HS-5 (cell line): ENCODE results near the gene CISD3.
"Not testable (repeated sequence)": the region's sequence is repeated elsewhere in the genome, so short reads cannot be mapped to it uniquely, and the experiment has no call there.

Experiments
- DNase-seq: peaks from one replicate; pipeline ENCODE4 v3.0.0-alpha.2; 2012; ENCODE audit warnings: low read depth

The CISD3 gene

DNA sequence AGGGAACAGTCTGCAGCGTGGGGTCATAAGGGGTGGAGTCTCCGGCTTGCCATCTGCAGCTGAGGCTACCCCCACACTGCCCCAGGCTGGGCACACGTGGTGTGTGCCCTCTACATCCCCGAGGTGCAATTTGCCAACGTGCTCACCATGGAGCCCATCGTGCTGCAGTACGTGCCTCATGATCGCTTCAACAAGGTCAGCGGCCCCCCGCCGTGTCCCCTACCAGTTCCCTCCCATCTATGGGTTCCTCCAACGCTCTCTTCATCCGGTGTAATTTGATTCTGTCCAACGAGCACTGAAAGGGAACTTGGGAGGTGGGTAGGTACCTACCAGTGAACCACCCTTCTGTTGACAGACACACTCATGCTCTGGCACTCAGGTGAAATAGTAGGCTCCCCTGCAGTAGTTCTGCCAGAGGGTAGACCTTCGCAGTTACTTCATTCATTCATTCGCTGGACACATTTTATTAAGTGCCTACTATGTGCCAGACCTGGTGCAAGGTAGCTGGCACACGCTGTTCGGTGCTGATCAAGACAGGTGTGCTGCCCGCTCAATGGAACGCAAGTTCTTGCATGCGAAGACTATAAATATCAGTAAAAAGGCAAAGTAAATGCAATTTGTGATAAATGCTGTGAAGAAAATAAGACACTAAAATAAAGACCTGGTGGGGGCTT is 22.3 kb upstream of the CISD3 start:
- no peak for DNase-seq

DNA sequence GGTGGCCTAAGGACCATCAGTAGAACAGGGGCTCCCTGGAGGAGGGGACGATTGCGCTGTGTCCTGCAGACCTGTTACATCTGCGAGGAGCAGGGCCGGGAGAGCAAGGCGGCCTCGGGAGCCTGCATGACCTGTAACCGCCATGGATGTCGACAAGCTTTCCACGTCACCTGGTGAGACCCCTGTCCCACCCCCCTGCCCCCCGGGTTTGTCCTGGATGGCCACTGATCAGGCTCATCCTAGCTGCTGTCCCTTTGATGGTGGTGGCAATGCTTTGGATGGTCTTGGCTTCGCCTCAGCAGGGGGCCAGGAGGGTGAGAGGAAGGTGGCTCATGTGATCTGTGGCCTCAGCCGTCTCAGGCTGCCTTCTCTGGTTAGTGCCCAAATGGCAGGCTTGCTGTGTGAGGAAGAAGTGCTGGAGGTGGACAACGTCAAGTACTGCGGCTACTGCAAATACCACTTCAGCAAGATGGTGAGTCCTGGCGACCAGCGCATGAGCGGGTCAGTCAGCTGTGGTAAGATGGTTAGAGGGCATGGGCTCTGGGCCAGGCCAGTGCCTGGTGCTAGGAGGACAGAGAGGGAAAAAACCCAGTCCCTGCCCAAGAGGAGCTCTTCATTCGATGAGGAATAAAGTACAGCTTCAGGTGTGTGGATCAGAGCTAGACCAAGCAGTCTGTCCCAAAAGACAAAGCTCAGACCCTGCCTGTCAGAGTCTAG is 20.9 kb upstream of the CISD3 start:
- no peak for DNase-seq

DNA sequence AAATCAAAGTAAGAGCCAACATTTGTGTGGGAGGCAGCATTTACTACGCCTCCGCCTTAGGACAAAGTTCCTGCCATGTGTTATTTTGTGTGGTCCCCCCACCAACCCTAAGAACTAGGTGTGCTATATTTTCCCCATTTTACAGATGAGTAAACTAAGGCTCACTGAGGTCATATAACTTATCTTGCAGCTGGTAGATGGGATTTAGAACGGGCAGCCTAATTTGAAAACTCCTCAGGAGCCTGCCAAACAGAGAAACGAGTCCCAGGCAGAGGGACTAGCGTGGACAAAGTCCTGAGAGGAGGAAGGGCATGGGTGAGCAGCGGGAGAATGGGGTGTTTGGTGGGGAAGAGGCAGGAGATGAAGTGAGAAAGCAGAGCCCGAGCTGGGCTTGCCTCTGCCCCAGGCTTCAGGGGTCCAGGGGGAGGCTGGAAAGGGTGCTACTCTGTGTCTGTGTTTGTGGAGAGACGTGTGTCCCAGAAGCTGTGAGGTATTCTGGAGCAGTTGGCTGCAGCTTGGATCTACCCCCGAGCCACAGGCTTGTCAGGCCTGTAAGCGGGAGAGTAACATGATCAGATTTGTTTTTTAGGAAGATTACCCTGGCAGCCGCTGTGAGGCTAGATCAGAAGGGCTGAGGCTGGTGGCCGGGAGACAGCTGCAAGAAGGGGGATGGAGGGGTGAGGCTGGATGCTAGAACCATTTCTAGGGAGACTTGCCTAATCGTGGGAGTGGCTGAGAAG is 20.1 kb upstream of the CISD3 start:
- no peak for DNase-seq

DNA sequence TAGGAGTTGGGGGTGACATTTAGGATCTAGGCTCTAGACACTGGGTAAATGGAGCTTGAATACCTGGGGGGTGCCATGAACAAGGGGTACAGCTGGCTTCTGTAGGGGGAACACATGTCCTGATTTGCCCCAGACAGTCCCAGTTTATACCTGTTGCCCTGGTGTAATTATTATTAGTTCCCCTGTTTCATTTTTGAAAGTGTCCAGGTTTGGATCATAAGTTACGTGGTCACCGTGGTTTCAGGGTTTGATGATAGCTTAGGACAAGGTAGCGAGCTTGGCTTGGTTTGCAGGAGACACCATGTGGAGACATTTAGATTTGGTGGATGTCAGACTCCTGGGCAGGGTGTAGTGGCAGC is 19.6 kb upstream of the CISD3 start:
- DNase-seq: no peak

DNA sequence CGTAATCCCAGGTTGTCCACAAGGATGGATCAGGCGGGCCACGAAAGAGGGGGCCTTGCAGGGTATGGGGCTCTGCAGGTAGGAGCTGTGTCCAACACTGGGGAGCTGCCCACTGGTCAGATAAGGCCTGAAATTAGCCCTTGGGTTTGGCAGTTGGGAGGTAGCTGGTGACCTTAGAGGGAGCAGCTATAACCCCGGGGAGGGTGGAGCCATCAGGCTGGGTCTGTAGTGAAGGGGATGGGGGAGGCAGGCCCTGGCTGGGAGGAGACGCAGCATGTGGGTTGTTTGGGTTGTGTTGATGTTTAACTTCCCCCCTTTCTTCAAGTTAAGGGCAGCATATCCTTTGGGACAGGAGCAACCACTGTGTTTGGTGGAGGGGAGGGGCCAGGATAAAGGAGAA is 19.2 kb upstream of the CISD3 start:
- no peak for DNase-seq

DNA sequence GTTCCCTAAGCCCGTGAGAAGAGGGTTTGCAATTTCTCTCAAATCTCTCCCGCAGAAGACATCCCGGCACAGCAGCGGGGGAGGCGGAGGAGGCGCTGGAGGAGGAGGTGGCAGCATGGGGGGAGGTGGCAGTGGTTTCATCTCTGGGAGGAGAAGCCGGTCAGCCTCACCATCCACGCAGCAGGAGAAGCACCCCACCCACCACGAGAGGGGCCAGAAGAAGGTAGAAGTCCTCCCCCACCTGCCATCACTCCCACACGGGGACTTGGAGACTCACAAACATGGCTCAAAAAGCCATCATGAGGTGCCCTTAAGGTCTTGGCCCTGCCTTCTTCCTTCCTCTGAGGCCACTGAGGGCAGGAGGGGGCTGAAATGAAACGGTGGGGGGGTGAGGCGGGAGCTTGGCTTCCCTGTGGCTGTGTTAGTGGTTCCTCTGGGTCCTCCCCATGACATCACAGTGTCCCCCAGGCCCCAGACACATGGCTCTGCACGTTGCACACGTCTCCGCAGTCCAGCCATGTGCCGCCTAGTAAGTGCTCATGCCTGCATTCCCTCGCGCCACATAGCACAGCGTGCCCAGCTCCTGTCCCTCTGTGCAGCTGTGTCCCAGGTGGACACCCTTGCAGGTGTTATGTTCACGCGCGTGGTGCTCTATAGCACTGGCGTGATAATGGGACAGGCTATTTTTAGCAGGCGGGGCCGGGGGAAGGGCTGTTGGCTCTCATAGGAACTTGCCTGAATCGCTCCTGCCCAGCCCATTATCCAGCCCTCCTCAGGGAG is 18.2 kb upstream of the CISD3 start:
- DNase-seq: no peak

DNA sequence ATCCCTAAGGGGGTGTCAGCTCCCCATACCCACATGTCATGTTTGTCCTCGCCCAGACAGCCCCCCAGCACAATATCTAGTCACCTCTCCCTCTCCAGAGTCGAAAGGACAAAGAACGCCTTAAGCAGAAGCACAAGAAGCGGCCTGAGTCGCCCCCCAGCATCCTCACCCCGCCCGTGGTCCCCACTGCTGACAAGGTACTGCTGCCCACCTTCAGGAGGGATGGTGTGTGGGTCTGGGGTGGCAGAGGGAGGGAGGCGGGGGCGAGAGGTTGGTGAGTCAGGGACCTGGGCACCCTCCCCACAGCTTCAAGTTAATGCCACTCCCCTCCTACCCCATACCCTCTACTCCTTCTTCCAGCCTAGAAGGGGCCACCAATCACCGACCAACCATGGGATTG is 17.5 kb upstream of the CISD3 start:
- no peak for DNase-seq

DNA sequence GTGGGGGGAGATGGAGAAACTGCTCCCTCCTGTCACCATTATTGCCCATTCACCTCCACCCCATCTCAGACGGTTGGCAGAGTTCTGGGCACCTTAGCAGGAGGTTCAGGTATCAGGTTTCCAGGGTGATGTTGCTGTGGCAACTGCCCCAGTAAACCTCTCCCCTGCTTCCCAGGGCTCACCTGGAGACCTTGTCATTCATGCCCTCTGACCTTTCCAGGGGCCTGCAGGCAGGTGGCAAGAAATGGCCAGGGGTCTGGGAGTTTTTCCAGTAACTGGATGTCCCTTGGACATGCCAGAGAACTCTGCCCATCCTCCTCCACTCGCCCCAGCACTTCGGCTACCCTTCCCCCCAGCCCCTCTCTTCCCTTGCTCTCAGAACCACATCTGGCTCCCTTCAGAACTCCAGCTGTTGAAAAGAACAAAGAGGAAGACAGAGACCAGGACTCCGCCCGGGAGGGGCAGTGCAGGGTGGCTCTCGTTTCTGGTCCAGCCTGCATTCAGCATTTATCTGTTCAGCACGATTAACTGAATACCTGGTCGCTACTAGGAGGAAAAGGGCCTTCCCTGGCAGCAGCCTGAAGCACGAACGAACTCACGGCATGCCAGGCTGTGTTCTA is 16.6 kb upstream of the CISD3 start:
- no peak for DNase-seq

DNA sequence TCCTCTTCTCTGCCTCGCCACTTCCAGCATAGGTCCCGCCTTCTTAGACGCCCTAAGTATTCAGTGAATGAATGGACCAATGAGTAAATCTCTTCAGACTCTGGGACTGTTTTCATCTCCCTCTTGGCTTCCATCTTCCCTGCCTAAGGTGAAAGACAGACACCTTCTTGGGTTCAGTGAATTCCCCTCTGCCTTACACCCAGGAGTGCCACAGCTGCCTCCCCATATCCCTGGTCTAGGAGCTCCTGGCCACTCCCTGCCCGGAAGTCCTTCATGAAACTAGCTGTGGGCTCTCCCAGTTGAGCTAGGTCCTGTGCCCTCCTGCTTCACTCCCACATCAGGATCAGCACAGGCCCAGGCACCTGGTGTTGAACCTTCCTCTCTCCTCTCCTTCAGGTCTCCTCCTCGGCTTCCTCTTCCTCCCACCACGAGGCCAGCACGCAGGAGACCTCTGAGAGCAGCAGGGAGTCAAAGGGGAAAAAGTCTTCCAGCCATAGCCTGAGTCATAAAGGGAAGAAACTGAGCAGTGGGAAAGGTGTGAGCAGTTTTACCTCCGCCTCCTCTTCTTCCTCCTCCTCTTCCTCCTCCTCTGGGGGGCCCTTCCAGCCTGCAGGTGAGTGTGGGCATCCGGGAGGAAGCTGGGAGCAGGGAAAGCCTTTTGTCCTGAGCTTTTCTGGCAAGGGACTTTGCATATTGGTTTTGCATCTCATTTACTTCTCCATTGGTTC is 14.8 kb upstream of the CISD3 start:
- DNase-seq: no peak

DNA sequence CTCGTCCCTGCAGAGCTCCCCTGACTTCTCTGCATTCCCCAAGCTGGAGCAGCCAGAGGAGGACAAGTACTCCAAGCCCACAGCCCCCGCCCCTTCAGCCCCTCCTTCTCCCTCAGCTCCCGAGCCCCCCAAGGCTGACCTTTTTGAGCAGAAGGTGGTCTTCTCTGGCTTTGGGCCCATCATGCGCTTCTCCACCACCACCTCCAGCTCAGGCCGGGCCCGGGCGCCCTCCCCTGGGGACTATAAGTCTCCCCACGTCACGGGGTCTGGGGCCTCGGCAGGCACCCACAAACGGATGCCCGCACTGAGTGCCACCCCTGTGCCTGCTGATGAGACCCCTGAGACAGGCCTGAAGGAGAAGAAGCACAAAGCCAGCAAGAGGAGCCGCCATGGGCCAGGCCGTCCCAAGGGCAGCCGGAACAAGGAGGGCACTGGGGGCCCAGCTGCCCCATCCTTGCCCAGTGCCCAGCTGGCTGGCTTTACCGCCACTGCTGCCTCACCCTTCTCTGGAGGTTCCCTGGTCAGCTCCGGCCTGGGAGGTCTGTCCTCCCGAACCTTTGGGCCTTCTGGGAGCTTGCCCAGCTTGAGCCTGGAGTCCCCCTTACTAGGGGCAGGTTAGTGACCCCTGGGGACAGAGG is 13.7 kb upstream of the CISD3 start:
- DNase-seq: no peak

DNA sequence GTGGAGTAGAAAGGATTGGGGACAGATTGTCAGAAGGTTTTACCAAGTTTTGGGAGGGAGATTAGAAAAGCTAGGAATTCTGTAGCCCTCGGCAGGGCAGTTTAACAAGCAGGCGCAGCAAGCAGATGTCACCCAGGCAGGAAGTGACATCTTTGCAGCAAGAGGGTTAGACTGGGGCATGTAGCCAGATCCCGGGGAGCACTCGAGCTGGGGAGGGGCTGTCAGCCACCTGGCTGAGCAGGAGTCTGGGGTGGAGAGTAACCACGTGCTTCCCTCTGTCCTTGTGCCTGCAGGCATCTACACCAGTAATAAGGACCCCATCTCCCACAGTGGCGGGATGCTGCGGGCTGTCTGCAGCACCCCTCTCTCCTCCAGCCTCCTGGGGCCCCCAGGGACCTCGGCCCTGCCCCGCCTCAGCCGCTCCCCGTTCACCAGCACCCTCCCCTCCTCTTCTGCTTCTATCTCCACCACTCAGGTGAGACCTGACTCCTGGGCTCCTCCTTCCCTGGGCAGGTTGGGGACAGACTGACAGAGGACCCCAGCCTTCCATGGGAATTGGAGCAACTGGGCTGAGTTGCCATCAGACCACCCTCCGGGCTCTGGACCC is 12.9 kb upstream of the CISD3 start:
- DNase-seq: no peak

DNA sequence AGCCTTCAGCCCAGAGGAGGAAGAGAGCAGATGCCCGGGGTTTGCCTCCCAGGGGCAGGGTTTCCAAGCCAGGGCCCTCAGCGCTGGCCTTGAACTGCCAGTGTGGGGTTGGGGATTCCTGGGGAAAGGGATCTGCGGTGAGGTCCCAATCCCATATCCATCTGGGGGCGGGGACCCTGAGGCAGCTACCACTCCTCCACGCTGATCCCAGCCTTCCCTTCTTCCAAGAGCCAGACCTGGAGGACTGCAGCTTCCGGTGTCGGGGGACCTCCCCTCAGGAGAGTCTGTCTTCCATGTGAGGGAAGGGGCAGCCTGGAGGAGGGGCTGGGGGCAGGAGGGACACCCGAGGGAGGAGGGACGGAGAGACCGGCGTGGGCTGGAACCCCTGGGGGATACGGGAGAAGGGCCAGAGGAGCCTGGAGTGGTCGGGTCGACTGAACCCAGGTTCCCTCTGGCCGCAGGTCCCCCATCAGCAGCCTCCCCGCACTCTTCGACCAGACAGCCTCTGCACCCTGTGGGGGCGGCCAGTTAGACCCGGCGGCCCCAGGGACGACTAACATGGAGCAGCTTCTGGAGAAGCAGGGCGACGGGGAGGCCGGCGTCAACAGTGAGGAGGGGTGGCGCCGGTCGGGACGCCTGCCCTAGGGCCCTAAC is 10.7 kb upstream of the CISD3 start:
- no peak for DNase-seq

DNA sequence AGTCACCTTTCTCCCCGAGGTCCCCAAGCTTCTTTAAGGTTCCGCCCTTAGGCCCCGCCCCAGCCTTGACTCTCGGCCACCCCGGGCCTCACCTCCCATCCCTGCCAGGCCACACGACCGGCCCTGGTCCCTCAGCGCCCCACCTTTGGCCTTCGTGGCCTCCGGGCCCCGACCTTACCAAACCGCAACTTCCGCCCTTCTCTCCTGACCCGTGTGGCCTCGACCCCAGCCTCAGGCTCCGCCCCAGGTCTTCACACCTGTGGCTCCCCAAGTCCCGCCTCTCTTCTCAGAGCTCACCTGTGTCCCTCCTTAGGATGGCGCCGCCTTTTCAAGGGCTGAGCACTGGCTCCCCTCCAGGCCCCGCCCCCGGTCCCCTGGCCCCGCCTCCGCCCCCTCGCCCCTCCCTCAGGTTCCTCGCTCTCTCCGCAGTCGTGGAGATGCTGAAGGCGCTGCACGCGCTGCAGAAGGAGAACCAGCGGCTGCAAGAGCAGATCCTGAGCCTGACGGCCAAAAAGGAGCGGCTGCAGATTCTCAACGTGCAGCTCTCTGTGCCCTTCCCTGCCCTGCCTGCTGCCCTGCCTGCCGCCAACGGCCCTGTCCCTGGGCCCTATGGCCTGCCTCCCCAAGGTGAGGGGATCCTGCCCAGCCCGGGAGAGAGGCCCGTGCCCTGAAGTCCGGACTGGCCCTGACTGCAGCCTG is 10.0 kb upstream of the CISD3 start:
- no peak for DNase-seq

DNA sequence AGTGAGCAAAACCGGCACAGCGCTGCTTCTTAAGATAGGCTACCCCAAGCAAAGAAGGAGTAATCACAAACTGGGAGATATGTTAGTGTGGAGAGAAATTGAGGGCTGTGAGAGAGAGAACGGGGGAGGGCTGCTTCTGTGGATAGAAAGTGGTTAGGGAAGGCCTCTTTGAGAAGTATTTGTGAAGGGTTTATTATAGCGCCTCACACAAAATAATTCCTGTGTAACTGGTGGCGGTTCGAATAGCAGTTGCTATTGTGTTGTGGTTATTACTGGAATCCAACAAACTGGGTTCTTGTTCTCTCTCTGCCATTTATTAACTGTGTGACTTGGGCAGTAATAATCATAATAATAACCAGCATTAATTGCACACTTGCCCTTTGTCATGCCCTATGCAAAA is 9.2 kb upstream of the CISD3 start:
- no peak for DNase-seq

DNA sequence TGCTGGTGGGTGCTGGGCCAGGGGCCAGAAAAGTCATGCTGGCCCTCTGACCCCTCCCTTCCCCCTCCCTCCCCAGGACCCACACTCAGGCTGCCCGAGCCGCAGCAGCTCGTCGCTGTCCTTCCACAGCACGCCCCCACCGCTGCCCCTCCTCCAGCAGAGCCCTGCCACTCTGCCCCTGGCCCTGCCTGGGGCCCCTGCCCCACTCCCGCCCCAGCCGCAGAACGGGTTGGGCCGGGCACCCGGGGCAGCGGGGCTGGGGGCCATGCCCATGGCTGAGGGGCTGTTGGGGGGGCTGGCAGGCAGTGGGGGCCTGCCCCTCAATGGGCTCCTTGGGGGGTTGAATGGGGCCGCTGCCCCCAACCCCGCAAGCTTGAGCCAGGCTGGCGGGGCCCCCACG is 8.3 kb upstream of the CISD3 start:
- DNase-seq: no peak

DNA sequence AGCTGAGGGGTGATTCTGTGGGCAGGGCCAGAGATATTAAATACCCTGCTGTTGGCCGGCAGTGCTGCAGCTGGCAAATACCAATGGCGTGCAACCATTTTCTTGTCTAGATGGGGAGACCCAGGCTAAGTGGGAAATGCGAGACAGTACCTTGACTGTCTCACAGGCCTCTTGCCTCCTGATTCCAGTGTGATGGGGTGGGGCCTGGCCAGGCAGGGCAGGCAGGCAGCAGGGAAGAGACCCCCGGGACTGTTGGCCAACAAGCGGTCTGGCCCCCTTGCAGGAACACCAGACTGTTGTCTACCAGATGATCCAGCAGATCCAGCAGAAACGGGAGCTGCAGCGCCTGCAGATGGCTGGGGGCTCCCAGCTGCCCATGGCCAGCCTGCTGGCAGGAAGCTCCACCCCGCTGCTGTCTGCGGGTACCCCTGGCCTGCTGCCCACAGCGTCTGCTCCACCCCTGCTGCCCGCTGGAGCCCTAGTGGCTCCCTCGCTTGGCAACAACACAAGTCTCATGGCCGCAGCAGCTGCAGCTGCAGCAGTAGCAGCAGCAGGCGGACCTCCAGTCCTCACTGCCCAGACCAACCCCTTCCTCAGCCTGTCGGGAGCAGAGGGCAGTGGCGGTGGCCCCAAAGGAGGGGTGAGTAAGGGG is 5.7 kb upstream of the CISD3 start:
- DNase-seq: no peak

DNA sequence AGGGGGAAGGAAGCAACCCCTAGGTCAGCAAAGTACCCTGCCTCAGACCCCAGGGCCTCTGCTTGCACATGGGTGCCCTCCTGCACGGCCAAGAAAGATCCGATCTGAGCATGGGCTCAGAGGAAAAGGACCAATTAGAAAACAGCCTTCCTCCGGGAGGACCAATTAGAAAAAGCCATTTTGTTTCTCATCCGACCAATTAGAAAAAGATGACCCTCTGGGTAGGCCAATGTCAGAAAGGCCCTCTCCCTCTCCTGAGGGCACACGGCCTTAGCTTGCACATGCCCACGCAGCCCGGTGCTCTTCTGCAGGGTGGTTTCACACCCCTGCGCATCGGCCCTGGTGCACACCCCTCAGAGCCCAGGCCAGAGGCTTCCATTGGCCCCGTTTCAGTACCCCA is 5.1 kb upstream of the CISD3 start:
- no peak for DNase-seq

DNA sequence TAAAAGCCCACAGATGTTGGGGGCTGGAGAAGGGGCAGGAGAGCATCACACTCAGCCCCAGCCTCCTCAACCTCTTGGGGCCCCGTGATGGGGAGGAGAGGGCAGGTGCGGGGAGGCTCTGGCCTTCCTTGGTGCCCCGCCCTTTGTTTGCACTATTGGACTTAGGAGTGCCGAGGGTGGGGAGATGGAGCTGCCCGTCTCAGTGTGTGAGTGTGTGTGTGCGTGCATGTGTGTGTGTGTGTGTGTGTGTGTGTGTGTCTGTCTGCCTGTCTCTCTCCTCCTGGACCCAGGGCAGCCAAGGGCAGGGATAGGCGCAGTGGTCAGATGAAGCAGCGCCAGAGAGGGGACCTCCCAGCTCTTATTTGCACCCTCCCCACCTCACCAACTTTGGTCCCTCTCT is 4.0 kb upstream of the CISD3 start:
- DNase-seq: not testable (repeated sequence)

DNA sequence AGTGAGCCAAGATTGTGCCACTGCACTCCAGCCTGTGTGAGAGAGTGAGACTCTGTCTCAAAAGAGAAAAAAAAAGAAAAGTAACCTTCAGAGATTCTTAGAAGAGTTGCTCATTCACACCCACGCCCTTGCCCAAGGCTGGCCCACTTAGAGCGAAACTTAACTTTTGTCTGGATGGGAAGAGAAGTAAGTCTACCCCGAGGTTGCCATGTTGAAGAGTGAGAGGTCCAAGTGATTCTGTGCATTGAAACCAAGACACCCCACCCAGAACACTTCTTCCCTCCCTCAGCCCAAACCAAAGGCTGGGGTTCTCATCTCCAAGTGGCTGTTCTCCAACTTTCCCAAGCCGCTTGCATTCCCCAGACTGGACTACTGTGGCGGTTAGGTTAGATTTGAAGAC is 2.4 kb upstream of the CISD3 start:
- no peak for DNase-seq
